GM08714 (cell line): Measurements from ENCODE around the gene CARD8.
A peak's percentile ranks its signal among the peaks of the same experiment; 100 is the strongest.
"Not testable (repeated sequence)": the region's sequence is repeated elsewhere in the genome, so short reads cannot be mapped to it uniquely, and the experiment has no call there.

Experiments
- H3K4me3 ChIP-seq: fragments of 200-500 bp; sonication (Bioruptor generic); 2 replicates; pipeline ENCODE4 v1.5.1; 2014; ENCODE audit warnings: mild to moderate bottlenecking, low read length, inconsistent platforms
- ZNF274 ChIP-seq: IDR thresholded peaks from 2 replicates; pipeline ENCODE4 v1.6.1; 2012; ENCODE audit warnings: mild to moderate bottlenecking, low read depth, low read length

CARD8 gene

DNA sequence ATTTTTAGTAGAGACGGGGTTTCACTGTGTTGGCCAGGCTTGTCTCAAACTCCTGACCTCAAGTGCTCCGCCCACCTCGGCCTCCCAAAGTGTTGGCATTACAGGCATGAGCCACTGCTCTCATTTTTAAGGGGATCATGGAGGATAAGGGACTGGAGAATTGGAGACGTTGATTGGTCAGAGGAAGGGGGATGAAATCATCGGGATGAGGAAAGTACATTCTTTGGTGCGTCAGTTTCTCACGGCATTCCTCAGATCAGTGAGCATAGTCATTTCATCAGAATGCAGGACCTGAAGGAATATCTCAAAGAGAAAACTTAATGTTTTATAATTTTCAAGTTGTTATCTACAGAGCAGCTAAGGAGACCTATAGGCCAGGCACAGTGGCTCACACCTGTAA, 28.2 kb upstream of the CARD8 start:
- no peak for TF ChIP-seq ZNF274
- H3K4me3 ChIP-seq, result no peak overlapping the region

DNA sequence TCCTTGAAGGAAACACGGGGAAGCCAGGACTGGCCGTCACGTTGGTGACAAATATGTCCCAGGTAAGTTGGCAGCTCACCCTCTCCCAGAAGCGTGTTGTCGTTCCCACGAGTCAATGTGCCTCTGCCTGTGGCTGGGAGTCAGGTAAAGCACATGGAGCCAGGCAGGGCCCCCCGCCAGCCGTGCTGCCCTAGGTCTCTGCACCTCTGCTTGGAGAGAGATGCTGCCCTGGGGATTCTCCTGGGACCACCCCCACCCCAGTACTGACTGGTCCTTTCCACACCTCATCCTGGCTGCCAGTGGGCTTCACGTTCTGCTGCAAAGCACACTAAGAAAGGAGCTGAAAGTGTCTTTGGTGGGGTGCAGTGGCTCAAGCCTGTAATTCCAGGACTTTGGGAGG, 24.0 kb upstream of the CARD8 start:
- no peak overlapping the region for H3K4me3 ChIP-seq
- TF ChIP-seq ZNF274, result no peak

DNA sequence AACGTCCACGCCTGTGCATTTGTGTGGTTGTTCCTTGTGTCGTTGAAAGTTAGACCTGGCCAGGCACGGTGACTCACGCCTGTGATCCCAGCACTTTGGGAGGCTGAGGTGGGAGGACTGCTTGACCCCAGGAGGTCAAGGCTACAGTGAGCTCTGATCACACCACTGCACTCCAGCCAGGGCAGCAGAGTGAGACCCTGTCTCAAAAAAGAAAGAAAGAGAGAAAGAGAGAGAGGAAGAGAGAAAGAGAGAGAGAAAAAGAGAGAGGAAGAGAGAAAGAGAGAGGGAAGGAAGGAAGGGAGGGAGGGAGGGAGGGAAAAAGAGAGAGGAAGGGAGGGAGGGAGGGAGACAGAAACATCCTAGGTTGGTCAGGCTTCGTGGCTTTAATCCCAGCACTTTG, 19.2 kb upstream of the CARD8 start:
- TF ChIP-seq ZNF274, result no peak
- H3K4me3 ChIP-seq, result no peak overlapping the region

DNA sequence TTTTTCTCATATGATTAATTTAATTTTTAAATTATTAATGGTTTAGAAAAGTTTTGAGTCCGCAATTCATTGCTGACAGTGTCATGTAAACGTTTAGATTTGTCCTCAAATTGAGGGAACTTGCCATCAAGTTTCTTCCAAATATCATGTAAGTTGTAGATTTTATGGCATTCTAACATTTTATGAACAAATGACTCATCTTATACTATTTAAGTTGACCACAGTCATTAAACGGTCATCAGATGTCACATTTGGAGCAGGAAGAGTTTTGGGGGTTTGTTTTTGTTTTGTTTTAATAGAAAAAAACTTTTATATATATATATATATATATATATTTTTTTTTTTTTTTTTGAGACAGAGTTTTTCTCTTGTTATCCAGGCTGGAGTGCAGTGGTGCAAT, 18.5 kb upstream of the CARD8 start:
- no peak overlapping the region for H3K4me3 ChIP-seq
- no peak for TF ChIP-seq ZNF274

DNA sequence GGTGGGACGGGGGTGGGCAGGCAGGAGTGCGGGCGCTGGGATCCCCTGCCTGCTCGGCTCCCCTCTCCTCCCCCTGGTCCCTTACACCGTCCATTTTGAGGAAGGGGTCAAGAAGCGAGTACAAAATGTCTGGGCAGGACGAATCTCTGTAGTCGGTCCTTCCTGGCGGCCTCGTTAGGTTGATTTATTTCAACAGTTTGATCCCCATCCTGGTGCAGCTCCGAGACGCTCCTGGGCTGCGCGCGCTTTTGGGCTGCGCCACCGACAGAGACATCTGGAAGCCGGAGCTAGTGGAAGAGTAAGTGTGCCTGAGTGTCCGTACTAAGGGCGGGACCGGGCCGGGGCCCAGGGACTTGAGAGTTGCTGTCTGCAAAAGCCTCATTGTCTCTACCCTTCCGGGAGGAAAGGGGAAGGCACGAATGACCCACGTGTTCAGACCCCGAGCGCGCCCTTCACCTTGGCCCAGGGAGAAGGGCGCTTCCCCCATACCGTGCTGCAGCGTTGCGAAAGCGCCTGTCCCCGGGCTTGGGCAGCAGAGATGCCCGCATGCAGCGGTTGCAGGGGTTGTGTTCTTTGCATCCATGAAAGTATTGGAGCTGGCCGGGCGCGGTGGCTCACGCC, 15.9 kb upstream of the CARD8 start:
- no peak for TF ChIP-seq ZNF274
- peak overlapping the region; percentile 66; the same call in 1 of the 2 replicates for H3K4me3 ChIP-seq

DNA sequence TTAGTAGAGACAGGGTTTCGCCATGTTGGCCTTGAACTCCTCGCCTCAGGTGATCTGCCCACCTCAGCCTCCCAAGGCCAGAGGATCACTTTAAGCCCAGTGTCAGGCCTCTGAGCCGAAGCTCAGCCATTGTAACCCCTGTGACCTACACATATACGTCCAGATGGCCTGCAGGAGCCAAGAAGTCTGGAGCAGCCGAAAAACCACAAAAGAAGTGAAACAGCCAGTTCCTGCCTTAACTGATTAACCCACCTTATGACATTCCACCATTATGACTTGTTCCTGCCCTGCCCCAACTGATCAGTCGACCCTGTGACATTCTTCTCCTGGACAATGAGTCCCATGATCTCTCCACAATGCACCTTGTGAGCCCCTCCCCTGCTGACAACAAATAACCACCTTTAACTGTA, 13.9 kb upstream of the CARD8 start:
- not testable (repeated sequence) for H3K4me3 ChIP-seq

DNA sequence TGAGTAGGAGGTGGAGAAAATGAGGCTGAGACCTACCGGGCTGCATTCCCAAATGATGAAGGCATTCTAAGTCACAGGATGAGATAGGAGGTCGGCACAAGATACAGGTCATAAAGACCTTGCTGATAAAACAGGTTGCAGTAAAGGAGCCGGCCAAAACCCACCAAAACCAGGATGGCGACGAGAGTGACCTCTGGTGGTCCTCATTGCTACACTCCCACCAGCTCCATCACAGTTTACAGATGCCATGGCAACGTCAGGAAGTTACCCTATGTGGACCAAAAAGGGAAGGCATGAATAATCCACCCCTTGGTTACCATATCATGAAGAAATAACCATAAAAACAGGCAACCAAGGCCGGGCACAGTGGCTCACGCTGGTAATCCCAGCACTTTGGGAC, 9.6 kb upstream of the CARD8 start:
- not testable (repeated sequence) for H3K4me3 ChIP-seq

DNA sequence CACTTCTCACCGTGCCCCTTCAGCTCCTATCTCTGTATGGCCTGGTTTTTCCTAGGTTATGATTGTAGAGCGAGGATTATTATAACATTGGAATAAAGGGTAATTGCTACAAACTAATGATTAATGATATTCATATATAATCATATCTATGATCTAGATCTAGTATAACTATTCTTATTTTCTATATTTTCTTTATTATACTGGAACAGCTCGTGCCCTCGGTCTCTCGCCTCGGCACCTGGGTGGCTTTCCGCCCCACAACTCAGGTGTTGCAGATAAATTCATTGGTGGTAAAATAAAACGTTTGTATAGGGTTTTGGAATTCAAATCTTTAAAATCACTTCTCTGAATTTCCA, 4.6 kb upstream of the CARD8 start:
- H3K4me3 ChIP-seq, result not testable (repeated sequence)

DNA sequence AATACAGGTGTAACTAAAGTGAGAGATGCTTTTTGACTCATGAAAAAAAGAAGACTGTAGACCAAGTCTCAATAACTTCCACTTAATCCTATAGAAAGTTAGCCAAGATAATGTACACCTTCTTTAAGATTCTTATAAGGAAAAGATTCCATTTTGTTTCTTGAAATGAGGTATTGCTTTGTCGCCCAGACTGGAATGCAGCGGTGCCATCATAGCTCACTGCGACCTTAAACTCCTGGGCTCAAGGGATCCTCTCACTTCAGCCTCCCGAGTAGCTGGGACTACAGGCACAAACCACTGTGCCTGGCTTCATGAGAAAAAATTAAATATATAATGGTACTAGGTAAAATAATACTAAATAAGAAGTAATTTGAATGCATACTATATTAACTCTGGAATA, 3.3 kb upstream of the CARD8 start:
- H3K4me3 ChIP-seq, result 0 out of 2 replicates have a peak overlapping the region, but pooled peaks have one; percentile 54

DNA sequence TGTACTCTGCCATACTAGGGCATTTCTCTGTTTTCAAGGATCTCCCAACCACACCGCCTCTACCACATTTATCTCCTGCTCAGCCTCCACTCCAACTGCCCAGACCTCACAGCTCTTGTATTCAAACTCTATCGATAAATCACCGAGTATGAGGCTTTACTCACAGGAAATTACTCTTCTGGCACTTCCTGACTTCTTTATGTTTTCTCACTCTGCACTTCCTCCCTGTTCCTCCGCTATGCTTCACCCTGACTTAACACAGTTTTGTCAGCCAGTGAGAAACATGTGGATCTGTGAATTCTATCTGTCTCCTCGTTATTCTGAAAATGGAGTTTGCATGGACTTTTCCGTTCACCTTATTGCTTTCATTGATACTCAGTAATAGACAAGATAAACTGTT, 2.6 kb upstream of the CARD8 start:
- H3K4me3 ChIP-seq, result peak overlapping the region; percentile 77
- no peak for TF ChIP-seq ZNF274

DNA sequence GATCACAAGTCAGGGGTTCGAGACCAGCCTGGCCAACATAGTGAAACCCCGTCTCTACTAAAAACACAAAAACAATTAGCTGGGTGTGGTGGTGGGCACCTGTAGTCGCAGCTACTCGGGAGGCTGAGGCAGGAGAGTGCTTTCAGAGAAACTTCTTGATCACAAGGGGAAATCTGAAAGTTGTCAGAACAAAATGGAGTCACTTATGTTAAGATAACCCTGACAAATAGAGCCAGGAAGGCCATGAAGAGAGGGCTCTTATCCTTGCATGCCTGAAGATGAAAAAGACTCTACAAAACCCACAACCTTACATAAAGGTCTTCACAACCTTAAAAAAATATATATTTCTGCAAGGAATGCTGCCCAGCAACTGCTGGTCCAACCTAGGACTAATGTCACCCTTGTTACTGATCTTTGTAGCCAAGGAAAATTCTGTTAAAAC, 1.2 kb downstream of the CARD8 start:
- H3K4me3 ChIP-seq, result no peak overlapping the region; the same call in 1 of the 2 replicates
- no peak for TF ChIP-seq ZNF274

DNA sequence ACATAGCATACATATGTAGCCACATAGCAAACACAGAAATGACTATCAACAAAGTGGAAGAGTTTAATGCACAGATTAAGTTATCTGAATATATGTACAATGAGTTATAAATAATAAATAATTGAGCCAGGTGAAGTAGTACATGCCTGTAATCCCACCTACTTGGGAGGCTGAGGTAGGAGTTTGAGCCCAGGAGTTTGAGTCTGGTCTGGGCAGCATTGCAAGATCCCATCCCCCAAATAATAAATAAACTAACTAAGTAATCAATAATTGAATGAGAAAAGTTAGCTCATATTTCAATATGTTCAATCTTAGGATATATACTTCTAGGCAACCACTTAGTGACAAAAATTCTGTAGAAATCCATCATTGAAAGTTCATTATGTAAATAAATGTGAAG, 1.7 kb downstream of the CARD8 start:
- H3K4me3 ChIP-seq, result no peak overlapping the region; the same call in 1 of the 2 replicates
- TF ChIP-seq ZNF274, result no peak

DNA sequence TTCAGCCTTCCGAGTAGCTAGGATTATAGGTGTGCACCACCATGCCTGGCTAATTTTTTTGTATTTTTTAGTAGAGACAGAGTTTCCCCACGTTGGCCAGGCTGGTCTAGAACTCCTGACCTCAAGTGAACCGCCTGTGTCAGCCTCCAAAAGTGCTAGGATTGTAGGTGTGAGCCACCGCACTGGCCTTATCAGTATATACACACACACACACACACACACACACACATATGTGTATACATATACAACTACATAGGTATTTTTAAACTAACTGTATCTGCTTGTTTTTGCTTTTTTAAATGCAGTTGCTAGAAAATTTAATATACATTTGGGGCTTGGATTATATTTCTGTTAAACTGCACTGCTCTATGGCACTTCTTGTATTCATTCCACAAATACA, 3.1 kb downstream of the CARD8 start:
- TF ChIP-seq ZNF274, result no peak
- H3K4me3 ChIP-seq, result no peak overlapping the region

DNA sequence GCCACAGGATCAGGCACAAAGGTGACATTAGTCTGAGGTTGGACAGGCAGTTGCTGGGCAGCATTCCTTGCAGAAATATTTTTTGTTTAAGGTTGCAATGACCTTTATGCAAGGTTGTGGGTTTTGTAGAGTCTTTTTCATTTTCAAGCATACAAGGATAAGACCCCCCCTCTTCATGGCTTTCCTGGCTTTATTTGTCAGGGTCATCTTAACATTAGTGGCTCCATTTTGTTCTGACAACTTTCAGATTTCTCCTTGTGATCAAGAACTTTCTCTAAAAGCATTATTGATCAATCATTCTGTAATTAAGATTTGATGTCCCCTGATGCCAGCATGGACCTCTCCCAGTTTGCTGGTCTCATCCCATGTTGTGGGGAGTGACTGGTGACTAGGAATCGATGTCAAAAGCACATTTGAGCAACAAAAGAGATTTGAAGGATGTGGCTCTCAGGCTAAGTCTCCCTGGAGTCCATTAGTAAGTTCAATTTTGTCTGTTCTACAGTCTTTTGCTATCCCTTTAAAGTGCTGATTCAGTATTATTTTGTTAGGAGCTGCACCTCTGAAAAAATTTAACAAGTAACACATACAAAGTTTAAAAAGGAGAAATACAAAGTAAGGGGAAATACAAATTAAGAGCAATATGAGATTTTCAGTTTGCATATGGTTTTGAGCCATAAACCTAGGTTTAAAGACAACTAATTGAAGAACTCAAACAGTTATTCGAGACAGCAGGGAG, 5.3 kb downstream of the CARD8 start:
- TF ChIP-seq ZNF274, result no peak
- no peak overlapping the region for H3K4me3 ChIP-seq

DNA sequence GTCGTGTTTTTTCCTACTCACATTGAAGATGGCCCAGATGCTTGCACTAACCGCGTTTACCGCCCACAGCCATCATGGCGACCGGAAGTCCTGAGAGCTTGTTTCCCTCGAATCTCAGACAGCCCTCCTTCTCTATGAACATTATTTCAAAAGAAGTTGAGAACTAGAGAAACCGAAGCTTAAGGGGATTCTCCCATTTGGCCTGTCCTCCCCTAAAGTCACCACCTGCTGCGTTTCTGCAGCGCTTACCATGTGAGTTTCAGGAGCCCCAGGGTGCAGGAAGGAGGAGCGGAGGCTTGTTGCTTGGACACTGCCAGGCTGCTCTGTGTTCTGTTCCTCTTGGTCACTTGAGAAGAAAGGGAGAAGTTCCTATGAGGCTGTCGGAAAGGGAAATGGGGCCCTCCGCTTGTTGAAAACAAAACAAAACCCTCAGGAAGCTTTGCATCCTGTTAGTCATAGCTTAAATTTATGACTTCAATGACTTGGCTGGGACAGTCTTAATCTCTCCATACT, 6.2 kb downstream of the CARD8 start:
- no peak for TF ChIP-seq ZNF274
- peak overlapping the region; percentile 65 for H3K4me3 ChIP-seq

DNA sequence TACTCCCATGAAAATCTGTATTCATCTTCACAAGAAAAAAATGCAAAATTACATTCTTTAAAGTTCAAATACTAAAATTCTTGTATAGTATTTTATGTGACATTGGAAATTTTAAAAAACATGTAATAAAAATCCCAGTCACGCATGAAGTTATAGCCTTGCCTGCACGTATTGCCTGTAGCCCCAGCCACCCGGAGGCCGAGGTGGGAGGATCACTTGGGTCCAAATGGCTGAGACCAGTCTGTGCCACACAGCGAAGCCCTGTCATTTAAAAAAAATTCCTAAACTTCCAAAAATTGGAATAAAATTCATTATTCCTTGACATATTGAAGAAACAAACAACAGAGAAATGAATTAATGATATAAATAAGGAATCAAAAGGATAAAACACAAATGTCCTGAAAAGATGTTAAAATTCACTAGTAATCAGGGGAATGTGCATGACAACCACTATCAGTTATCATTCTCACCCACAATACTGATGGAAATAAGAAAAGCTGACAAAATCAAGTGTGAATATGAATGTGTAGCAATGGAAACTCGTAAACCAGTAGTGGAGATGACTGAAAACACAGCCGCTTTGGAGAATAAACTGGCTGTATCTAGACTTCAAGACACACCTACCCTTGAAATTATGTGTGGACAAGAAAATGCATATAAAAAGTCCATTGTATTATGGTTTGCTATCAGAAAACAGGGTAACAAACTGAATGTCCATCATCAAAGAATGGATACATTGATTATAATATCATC, 7.5 kb downstream of the CARD8 start:
- no peak for TF ChIP-seq ZNF274
- peak overlapping the region; percentile 65; the same call in 1 of the 2 replicates for H3K4me3 ChIP-seq
